DMS114 treated with DMSO at 0.1 percent for 48 hours (cell line): ENCODE results near the gene KIAA1586.
"Not testable (repeated sequence)": the region's sequence is repeated elsewhere in the genome, so short reads cannot be mapped to it uniquely, and the experiment has no call there.

Source experiments
- DNase-seq: peaks from one replicate; lab custom pipeline; 2025; ENCODE audit not compliant: unreplicated experiment; lab: John Stamatoyannopoulos, UW

Gene KIAA1586

DNA sequence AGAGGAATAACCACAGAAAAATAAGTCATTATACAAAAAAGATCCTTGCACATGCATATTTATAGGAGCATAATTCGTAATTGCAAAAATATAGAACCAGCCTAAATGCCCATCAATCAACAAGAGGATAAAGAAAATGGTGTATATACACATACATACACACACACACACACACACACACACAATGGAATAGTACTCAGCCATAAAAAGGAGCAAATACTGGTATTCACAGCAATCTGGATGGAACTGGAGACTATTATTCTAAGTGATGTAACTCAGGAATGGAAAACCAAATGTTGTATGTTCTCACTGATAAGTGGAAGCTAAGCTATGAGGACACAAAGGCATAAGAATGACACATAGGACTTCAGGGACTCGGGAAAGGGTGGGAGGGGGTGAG is 1.9 kb upstream of the KIAA1586 start:
- no peak for DNase-seq

DNA sequence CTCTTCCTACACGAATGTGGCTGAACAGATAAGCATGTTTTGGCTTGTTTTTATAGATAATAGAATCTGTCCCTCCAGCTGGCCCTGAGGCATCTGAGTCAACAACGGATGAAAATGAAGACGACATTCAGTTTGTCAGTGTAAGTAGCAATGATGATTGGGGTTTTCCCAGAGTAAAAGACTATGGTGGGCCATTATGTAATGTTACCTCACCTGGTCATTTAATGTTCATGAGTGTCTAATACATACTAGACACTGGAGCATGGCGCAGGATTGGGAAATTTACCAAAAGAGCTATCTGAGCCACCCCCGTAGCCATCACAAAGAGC is 728 bp downstream of the KIAA1586 start:
- DNase-seq = not testable (repeated sequence)

DNA sequence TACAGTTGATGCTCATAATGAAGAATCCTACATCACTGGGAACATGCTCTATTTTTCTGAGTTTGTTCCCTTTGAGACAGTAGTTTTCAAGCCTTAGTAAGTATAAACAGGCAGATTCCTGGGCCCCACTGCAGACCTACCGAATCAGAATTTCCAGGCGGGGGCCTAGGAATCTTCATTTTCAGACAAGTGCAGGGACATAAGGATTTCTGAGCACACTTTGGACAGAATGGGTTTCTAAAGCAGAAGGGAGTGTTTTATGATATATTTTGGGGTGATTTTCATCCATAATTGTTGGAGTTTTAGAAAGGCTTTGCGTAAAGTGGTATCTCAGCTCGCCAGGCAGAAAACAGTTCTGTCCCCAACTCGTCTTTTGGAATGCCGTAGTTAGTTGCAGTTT is 1.4 kb downstream of the KIAA1586 start:
- DNase-seq = not testable (repeated sequence)

DNA sequence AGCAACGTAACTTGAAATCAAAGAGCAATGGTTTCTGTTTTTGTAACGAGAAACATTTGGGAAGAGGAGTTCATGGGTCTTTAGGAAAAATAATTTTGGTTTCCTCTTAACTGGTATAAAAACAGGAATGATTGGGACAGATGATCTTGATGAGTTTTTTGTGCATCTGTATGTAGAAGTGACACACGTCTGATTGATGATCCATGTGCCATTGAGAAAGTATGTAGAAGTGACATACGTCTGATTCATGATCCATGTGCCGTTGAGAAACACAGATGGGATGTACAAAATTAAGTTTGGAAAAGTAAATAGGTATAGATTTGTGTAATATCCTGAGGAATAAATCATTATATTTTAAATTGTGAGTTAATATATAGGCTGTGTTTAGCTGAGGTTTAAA is 2.1 kb downstream of the KIAA1586 start:
- no peak for DNase-seq

DNA sequence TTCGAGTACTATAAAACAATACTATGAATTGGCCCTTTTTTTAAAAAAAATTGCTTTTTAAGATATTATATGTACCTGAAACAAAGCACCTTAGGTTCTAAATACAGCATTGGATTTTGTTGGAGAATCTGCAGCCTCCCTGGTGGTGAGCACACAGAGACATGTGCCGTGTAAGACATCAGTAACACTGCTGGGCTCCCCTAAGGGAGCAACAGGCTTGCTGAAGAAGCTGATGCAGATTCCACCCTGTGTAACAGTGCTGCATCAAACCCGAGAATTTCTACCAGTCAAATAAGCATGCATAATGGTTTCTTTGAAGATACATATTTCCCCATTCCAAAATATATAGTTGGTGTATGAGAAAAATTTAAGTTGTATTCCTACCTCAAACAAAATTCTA is 17.4 kb downstream of the KIAA1586 start:
- DNase-seq = no peak

DNA sequence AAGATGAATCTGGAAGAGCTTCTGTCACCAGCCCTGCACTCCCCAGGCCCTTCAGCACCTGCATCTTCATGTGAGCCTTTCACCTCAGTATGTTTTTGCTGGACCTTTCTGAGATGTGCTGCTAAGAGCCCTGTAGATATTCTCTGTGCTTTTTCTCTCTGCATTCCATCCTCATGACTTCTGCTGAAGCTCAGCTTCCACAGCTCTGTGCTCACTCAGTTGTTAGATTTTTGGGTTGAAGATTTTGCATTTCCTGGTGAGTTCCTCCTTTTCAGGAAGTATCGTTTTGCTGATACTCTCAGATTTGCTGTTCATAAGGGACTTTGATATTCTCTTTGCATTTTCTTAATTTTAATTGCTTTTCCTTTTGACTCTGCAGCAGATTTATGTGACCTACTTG is 18.3 kb downstream of the KIAA1586 start:
- DNase-seq = no peak

DNA sequence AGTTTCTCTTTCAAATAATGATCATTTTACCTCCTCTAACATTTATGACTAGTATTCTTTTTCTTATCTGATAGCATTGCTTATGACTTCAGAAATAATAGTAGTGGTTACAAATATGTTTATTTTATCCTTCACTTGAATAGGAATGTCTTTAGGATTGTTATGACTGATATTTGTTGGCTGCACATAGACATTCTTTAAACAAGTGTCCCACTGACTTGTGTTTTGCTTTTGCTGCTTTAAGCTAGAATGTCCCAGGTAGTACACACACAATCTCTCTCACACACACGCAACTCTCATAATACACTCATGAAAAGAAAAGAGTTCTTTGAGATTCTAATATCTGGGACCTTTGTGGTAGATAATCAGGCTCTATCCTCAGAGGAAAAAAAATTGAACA is 21.6 kb downstream of the KIAA1586 start:
- DNase-seq = no peak

DNA sequence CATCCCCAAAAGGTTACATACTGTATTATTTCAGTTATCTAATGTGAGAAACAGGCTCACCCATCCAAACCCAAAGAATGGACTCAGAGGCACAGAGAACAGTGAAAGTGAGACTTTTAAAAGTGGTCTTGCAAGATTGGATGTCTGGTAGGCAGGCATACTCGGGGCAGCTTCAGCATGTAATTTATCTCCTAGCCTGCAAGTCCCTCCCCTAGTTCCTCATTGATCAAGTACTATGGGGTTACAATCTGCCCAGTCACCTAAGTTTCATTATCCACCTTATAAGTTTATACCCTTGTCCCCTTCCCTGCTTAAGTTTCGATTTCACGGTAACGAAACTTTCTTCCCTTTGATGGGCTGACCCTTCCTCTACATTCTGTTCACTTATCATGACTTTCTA is 22.7 kb downstream of the KIAA1586 start:
- no peak for DNase-seq

DNA sequence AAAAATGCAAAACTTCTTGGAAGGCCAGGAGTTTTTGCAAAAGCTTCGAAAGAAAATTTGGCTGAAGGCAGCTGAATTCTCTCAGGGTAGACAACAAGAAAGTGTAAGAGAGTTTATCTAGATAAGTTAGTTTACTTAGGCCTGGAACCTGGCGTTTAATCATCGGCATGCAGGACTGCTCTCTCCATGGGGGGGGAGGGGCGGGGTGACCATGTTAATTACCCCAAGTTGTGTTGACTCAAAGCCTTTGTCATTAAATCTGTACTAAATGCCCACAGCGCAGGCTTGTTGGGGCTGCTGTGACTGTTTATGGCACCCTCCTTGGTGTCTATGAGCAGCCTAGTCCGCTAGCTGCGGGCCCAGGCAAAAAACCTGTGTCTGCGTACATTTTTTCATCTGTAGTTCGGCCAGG is 23.4 kb downstream of the KIAA1586 start:
- DNase-seq = no peak

DNA sequence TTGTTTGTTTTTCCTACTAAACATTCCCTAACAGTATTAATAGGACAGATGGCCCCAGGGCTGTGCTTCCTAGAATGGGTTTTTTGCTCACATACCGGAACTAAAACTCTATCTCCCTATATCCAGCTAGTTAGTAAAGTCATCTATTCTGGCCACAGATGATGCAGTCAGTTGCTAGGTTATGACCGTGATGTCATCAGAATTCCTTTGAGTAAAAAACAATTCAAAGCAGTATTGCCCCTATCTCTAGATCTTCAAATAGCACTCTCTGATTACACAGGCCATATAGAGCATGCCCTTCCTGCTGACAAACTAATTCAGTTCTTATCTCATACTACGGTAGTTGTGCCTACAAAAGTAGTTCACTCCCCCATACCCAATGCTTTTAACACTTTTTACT is 25.6 kb downstream of the KIAA1586 start:
- no peak for DNase-seq

DNA sequence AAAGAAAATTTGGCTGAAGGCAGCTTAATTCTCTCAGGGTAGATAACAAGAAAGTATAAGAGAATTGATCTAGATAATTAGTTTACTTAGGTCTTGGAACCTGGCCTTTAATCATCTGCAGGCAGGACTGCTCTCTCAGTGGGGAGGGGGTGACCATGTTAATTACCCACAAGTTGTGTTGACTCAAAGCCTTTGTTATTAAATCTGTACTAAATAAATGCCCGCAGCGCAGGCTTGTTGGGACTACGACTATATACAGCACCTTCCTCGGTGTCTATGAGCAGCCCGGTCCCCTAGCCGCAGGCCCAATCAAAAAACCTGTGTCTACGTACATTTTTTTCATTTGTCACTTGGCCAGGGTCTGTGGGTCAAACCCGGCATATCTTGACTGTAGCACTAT is 27.9 kb downstream of the KIAA1586 start:
- DNase-seq = no peak

DNA sequence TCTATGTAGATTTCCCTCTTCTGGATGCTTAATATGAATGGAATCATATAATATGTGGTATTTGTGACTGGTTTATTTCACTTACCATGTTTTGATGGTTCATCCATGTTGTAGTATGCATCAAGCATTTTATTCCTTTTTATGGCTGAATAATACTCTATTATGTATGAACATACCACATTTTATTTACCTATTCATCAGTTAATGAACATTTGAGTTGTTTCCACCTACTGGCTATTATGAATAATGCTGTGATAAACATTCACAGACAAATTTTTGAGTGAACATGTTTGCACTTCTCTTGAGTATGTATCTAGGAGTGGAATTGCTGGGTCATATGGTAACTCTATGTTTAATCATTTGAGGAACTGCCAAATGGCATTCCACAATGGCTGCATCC is 28.6 kb downstream of the KIAA1586 start:
- no peak for DNase-seq

DNA sequence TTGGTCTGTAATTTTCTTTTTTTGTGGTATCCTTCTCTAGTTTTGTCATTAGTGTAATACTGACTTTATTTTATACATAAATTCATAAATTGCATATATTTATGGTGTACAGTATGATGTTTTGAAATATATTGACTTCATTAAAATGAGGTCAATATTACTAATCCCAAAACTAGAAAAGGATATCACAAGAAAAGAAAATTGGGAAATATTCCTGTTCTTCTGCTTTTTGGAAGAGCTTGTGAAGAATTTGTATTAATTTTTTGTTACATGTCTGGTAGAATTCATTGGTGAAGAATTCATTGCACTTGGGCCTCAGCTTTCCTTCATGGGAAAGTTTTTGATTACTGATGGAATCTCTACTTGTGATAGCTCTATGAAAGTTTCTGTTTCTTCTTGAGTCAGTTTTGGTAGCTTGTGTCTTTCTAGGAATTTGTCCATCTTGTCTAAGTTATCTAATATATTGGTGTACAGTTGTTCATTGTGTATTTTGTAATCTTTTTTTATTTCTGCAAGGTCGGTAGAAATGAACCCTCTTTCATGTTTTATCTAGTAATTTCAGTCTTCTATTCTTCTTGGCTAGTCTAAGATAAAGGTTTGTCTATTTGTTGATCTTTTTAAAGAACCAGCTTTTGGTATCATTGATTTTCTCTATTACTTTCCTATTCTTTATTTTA is 32.2 kb downstream of the KIAA1586 start:
- no peak for DNase-seq

DNA sequence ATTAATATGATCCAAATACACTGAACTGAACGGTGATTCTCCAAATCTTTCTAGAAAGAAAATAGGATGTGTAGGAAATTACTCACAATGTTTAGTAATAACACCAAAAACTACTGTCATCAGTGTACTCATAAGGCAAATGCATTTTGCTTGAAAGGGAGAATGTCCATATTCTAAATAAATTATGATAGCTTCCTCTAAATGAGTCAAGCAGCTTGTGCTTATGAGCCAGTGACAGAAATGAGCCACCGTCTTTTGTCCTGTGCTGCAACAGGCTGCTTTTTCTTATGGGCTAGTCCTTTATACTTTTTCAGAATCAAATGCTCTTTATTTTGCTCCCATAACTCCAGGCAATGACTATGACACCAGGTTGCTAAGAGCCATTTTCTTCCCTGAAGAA is 39.0 kb downstream of the KIAA1586 start:
- no peak for DNase-seq

DNA sequence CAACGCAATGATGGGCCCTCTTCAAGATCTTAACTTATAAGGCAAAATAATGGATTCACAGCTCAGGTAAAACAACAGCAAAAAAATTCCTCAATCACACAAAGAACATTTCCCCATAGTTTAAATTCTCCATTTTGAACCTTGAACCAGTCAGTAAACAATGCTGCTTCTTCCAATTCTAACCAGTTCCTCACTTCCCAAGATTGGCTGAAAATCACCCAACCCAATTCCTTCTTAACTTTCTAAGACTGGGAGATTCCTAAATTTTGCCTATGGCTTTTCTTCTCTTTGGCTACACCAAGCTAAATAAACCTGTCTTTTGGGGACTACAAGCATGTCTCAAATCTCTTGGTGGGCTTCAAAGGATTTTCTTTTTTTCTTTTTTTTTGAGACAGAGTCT is 40.4 kb downstream of the KIAA1586 start:
- DNase-seq = no peak

DNA sequence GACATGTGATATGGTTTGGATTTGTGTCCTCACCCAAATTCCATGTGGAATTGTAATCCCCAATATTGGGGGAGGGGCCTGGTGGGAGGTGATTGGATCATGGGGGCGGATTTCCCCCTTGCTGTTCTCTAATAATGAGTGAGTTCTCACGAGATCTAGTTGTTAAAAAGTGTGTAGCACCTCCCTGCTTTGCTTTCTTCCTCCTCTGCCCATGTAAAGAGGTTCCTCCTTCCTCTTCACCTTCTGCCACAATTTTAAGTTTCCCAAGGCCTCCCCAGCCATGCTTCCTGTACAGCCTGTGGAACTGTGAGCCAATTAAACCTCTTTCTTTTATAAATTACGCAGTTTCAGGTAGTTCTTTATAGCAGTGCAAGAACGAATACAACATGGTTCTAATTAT is 41.4 kb downstream of the KIAA1586 start:
- DNase-seq = no peak

DNA sequence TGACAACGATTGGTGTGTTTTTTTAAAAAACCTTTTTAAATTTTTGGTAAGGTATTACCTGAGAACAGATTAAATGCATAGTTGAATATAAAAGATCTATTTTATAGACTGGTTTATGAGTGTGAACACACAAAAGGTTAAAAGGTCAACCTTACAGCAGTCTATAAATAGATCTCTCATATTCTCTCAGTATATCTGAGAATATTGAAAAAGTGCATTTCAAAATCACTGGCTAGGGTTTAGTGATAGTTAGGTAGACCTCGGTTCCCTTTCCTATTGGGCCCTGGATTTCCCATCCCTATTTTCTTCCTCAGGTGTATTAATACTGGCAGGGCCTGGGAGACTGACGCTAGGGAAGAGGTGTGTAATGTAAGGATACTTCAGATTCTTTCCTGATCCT is 42.8 kb downstream of the KIAA1586 start:
- DNase-seq = no peak

DNA sequence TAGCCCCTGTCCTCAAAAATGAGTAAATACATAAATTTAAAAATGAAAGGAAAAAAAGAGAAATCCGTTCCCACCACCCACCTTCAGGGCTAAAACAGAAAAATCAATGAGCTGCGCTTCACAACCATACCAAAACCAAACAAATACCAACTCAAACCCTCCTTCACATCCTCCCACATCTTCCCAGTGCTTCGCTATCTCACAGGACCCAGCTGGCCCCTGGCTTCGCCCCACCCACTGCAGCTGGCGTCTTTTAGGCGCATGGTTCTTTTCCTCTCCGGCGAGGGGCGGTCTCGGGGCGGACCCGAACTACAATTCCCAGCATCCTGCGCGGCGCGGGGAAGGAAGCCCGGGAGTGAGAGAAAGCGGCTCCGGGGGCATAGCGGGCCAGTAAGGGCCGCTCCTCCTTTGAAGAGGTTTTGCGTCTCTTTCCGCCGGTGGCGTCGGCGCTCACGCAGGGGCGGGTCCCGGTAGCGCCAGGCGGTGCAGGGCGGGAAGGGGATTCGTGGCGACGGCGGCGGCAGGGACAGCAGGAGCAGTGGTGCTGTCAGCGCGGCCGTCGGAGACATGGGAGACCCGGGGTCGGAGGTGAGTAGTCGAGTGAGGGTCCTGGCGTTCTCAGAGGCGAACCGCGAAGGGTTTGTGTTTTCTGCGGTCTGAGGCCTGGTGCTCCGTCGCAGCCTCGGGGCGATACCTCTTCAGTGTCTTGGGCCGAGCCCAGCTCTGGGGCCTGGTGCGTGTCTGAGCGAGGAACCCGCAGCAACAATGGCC is 43.4 kb downstream of the KIAA1586 start, which contains the start of gene ZNF451:
Gene ZNF451 (plus strand): TSS at position 502 of the 771 bp plus-strand sequence. CDS start 66 bp downstream, at position 568.
- DNase-seq = peak; percentile 98

DNA sequence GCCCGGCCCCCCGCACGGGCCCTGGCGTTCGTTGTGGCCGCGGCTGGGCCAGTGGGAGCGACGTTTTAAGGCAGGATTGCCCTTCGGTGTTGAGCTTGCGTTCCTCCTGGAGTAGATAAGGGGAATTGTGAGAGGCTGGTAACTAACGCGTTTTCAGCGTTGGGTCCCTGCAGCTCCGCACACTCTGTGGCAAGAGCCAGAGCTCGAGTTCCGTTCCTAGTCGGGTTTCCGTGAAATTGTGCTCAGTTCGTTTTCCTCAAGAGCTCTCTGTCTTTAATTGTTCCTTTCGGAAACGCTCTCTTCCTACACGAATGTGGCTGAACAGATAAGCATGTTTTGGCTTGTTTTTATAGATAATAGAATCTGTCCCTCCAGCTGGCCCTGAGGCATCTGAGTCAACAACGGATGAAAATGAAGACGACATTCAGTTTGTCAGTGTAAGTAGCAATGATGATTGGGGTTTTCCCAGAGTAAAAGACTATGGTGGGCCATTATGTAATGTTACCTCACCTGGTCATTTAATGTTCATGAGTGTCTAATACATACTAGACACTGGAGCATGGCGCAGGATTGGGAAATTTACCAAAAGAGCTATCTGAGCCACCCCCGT is 44.1 kb downstream of the KIAA1586 start:
- not testable (repeated sequence) for DNase-seq

DNA sequence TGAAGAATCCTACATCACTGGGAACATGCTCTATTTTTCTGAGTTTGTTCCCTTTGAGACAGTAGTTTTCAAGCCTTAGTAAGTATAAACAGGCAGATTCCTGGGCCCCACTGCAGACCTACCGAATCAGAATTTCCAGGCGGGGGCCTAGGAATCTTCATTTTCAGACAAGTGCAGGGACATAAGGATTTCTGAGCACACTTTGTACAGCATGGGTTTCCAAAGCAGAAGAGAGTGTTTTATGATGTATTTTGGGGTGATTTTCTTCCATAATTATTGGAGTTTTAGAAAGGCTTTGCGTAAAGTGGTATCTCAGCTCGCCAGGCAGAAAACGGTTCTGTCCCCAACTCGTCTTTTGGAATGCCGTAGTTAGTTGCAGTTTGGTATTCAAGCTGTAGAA is 44.9 kb downstream of the KIAA1586 start:
- DNase-seq = not testable (repeated sequence)

DNA sequence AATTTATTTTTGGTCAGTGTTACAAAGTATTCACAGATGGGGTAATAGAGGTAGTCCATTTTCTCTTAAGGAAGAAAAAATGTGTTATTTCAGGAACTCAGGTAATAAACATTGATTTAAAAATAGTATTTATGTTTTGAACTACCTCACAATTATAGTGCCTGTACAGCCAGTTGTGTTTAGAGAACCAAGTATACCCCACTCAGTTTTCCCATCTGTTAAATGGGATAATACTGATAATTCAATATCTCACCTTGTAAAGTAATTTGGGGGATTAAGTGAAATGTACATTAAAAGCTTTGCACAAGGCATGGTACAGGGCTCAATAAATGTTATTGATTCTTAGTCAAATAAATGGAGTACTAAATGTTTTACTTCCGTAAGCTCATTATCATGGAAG is 48.2 kb downstream of the KIAA1586 start:
- no peak for DNase-seq

DNA sequence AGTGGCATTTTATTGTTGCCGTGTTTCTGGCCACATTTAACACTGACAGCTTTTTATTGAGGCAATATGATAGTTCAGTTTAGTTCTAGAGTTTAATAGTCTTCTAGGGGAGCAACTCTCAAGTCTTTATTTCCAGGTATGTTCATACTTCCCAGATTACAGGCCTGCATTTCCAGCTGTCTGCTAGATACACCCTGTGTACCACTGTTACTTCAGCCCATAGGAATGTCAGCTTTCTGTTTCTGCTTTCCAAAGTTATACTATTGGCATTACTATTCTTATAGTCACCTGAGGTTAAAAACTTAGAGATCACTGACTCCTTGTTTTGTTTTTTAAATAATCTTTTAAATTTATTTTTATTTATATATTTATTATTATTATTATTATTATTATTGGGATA is 51.1 kb downstream of the KIAA1586 start:
- DNase-seq = no peak
